Tibial nerve (tissue), 4 donors: ENCODE results near the gene RNF214.
"Not testable (repeated sequence)": the region's sequence is repeated elsewhere in the genome, so short reads cannot be mapped to it uniquely, and the experiment has no call there.

Experiments
- EP300 ChIP-seq, 2 donors: sonication (generic); formaldehyde crosslinking; IDR thresholded peaks; one replicate each; pipeline ENCODE4 v1.6.1; 2017; ENCODE audit warnings: antibody characterized with exemption in 2 of 2, mild to moderate bottlenecking in 1 of 2
- POLR2A ChIP-seq, 2 donors: fragments of 450-650 bp; IDR thresholded peaks; one replicate each; pipeline ENCODE4 v1.6.1; 2017; ENCODE audit warnings: antibody characterized with exemption in 2 of 2, mild to moderate bottlenecking in 2 of 2, moderate library complexity in 2 of 2
- TF ChIP-seq, protein P1 (sequence below), 5 experiments: fragments of 200-600 bp in 3 of 5; fragments of 450-650 bp in 2 of 5; sonication (generic) in 3 of 5; IDR thresholded peaks; one replicate each; pipeline ENCODE4 v1.5.1; 2016 to 2019; ENCODE audit warnings: antibody characterized with exemption in 5 of 5, mild to moderate bottlenecking in 3 of 5, moderate library complexity in 2 of 5

DNA sequence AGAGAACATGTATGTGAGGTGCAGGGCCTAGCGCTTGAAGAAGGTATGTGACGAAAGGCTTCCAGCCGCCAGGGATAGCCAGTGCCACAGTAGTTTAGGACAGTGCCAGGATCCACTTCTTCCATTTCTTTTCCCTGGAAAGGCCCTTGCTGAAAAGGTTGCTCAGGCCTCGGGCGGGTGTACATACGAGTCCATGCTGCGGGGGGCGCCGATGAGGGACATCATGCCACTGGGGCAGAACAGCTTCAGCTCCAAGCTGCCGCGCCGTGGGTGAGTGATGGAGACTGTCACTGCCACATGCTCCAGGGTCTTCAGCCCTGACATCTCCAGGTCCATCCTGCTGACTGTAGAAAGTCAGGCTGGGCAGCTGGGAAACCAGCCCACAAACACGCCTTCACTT, 23.8 kb upstream of the RNF214 start:
- TF ChIP-seq, protein P1, sequence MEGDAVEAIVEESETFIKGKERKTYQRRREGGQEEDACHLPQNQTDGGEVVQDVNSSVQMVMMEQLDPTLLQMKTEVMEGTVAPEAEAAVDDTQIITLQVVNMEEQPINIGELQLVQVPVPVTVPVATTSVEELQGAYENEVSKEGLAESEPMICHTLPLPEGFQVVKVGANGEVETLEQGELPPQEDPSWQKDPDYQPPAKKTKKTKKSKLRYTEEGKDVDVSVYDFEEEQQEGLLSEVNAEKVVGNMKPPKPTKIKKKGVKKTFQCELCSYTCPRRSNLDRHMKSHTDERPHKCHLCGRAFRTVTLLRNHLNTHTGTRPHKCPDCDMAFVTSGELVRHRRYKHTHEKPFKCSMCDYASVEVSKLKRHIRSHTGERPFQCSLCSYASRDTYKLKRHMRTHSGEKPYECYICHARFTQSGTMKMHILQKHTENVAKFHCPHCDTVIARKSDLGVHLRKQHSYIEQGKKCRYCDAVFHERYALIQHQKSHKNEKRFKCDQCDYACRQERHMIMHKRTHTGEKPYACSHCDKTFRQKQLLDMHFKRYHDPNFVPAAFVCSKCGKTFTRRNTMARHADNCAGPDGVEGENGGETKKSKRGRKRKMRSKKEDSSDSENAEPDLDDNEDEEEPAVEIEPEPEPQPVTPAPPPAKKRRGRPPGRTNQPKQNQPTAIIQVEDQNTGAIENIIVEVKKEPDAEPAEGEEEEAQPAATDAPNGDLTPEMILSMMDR (IDR thresholded peaks at IDR 0.05) = not testable (repeated sequence)
- TF ChIP-seq POLR2A, EP300 (IDR thresholded peaks at IDR 0.05): not testable (repeated sequence)
